A549 treated with AZD9567 at 1 μM for 4 hours (cell line): ENCODE data around the gene HOATZ. TPM values are rescaled to one million over a fixed set of nuclear protein-coding genes. Genes with fewer than 3 reads are reported as not detected.

Experiments
- total RNA-seq: library from RNA; stranded (reverse); fragments of 200-300 nt; extraction: Qiagen RNA extraction; gene quantifications from 5 replicates; pipeline ENCODE4 v1.2.3, GENCODE V29; 2022; ENCODE audit not compliant: insufficient read depth

Gene HOATZ
- total RNA-seq, result not detected in 5 replicates

GRCh38 chr11:111514216-111515031 lies at the start of gene HOATZ:
HOATZ (plus strand) TSS chr11:111514778; CDS start chr11:111514785, 7 bp downstream.

GRCh38 chr11:111512296-111513239 lies 2.0 kb upstream of the HOATZ start, which contains the start of gene BTG4:
BTG4 (minus strand) TSS chr11:111512386; CDS start chr11:111498776, 13,610 bp downstream.

DNA sequence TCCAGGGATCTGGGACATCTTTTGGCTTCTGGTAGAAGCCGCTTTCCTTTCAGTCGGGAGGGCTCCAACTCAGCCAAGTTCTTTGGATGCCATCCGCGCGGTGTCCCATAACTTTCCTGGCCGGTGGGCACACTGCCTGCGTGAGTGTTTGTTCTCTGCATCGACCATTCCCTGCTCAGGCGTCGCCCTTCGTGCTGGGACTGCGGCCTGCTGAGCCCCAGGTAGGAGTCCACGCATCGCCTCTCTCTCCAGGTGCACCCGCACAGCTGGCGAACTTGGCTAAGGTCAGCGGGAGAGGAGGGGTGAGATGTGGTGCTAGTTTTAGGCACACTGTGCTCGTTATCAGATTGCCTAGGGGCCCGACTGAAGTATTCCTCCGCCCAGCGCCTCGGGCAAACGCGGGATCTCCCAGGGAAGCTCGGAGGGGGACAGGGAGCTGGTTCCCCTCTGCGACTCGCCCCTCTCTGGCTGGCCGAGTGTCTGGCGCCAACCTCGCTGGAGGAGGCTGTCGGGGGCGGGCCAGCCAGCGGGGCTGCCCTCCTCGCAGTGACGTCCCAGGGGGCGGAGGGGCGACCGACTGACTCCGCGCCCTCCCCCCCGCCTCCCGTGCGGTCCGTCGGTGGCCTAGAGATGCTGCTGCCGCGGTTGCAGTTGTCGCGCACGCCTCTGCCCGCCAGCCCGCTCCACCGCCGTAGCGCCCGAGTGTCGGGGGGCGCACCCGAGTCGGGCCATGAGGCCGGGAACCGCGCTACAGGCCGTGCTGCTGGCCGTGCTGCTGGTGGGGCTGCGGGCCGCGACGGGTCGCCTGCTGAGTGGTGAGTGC lies 25.7 kb downstream of the HOATZ start, which contains the start of gene LAYN:
Gene LAYN, plus strand, starts transcription at position 607 of the 823 bp plus-strand sequence. Its CDS starts 124 bp downstream, at position 731.

Other genes with a start within 250 kb of the HOATZ start
- gene POU2AF3, start 216.2 kb upstream of the HOATZ start, total RNA-seq, result 0.91 to 1.2 TPM (median 1.1 TPM) in 4 of 5 replicates, not detected in the other
- gene POU2AF1, start 135.5 kb upstream of the HOATZ start, total RNA-seq, result 0.12 TPM in 1 of 5 replicates, not detected in the others
- 0.10 to 0.19 TPM (median 0.11 TPM) in 4 of 5 replicates, not detected in the other for gene BTG4, start 2.4 kb upstream of the HOATZ start, total RNA-seq
- gene LAYN, start 25.9 kb downstream of the HOATZ start, total RNA-seq, result 1.8 to 4.3 TPM (median 3.8 TPM) in 5 replicates
- 6.8 to 8.3 TPM (median 7.3 TPM) in 5 replicates for gene SIK2, start 87.7 kb downstream of the HOATZ start, total RNA-seq